22Rv1 (cell line): ENCODE results near the gene ZNF566.

Experiments used
- ZFX ChIP-seq: fragments of 450-650 bp; IDR thresholded peaks from 2 replicates; pipeline ENCODE4 v1.6.1; 2017; ENCODE audit warnings: antibody characterized with exemption, borderline replicate concordance
- TF ChIP-seq, protein P1 (sequence below): fragments of 450-650 bp; IDR thresholded peaks from 2 replicates; pipeline ENCODE4 v1.5.1; 2017; ENCODE audit warnings: mild to moderate bottlenecking

DNA sequence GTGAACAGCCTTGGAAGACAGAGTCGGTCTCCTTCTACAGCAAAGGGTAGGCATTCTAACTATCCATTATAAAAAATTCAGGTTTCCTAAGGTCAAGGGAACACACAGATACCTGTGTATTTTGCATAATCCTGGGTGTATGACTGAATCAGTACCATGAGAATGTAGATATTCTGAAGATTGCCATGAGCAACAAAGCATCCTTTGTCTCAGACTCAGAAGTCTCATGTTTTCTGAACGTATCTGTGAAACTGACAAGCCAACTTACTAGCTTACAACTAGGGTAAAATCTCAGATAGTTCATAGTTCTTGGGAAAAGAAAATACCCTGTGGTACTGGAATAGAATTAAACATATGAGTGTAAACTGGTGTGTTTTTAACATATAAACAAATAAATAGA is 6.5 kb downstream of the ZNF566 start:
- TF ChIP-seq, protein P1, sequence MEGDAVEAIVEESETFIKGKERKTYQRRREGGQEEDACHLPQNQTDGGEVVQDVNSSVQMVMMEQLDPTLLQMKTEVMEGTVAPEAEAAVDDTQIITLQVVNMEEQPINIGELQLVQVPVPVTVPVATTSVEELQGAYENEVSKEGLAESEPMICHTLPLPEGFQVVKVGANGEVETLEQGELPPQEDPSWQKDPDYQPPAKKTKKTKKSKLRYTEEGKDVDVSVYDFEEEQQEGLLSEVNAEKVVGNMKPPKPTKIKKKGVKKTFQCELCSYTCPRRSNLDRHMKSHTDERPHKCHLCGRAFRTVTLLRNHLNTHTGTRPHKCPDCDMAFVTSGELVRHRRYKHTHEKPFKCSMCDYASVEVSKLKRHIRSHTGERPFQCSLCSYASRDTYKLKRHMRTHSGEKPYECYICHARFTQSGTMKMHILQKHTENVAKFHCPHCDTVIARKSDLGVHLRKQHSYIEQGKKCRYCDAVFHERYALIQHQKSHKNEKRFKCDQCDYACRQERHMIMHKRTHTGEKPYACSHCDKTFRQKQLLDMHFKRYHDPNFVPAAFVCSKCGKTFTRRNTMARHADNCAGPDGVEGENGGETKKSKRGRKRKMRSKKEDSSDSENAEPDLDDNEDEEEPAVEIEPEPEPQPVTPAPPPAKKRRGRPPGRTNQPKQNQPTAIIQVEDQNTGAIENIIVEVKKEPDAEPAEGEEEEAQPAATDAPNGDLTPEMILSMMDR = no peak
- no peak for TF ChIP-seq ZFX
